Right lobe of liver (tissue), 4 donors: ENCODE measurements around the gene ZNF865.

ENCODE experiments used
- POLR2A ChIP-seq: fragments of 450-650 bp; IDR thresholded peaks from one replicate; pipeline ENCODE4 v1.6.1; 2017; ENCODE audit warnings: antibody characterized with exemption, mild to moderate bottlenecking
- TF ChIP-seq, protein P1 (sequence below), 4 donors: fragments of 200-600 bp in 3 of 4; fragments of 450-650 bp in 1 of 4; IDR thresholded peaks; one replicate each; pipeline versions ENCODE4 v1.5.1 to v1.8.0; 2016 to 2022; ENCODE audit warnings: antibody characterized with exemption in 4 of 4, mild to moderate bottlenecking in 2 of 4
- donor health status: DM: no; HTN: no; CAD: no.
- donor health status: DM: no; HTN: no; CAD: no.
- donor health status: DM: no; HTN: yes; CAD: no.

DNA sequence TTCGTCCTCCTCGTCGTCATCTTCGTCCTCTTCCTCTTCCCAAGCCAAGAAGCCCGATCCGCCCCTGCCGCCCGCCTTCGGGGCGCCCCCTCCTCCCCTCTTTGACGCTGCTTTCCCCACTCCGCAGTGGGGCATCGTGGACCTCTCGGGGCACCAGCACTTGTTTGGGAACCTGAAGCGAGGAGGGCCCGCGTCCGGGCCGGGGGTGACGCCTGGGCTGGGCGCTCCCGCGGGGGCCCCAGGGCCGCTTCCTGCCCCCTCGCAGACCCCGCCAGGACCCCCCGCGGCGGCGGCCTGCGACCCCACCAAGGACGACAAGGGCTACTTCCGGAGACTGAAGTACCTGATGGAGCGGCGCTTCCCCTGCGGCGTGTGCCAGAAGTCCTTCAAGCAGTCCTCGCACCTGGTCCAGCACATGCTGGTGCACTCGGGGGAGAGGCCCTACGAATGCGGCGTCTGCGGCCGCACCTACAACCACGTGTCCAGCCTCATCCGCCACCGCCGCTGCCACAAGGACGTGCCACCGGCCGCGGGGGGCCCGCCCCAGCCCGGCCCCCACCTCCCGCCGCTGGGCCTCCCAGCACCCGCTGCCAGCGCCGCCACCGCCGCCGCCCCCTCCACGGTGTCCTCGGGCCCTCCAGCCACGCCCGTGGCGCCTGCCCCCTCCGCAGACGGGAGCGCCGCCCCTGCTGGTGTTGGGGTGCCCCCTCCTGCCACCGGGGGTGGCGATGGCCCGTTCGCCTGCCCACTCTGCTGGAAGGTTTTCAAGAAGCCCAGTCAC is 8.7 kb downstream of the ZNF865 start:
- TF ChIP-seq, protein P1, sequence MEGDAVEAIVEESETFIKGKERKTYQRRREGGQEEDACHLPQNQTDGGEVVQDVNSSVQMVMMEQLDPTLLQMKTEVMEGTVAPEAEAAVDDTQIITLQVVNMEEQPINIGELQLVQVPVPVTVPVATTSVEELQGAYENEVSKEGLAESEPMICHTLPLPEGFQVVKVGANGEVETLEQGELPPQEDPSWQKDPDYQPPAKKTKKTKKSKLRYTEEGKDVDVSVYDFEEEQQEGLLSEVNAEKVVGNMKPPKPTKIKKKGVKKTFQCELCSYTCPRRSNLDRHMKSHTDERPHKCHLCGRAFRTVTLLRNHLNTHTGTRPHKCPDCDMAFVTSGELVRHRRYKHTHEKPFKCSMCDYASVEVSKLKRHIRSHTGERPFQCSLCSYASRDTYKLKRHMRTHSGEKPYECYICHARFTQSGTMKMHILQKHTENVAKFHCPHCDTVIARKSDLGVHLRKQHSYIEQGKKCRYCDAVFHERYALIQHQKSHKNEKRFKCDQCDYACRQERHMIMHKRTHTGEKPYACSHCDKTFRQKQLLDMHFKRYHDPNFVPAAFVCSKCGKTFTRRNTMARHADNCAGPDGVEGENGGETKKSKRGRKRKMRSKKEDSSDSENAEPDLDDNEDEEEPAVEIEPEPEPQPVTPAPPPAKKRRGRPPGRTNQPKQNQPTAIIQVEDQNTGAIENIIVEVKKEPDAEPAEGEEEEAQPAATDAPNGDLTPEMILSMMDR (IDR thresholded peaks at IDR 0.05) = no peak
- TF ChIP-seq POLR2A = no peak
